SU-DHL-6 (cell line): ENCODE results near the gene PRKN.

Experiments
- H2AFZ ChIP-seq: fragments of 200-600 bp; sonication (generic); 2 replicates; pipeline ENCODE4 v1.6.1; 2014; ENCODE audit warnings: low read depth, mild to moderate bottlenecking, moderate library complexity, mixed read lengths, antibody characterized with exemption, low read length; ENCODE audit not compliant: severe bottlenecking
- H3F3A ChIP-seq: fragments of 200-600 bp; shearing (Covaris generic); 2 replicates; pipeline ENCODE4 v1.6.0; 2016; ENCODE audit warnings: antibody characterized with exemption, mild to moderate bottlenecking; ENCODE audit not compliant: insufficient read depth
- H3K27ac ChIP-seq: fragments of 200-600 bp; sonication (generic); 2 replicates; pipeline ENCODE4 v1.5.1; 2016; ENCODE audit warnings: low read depth, mild to moderate bottlenecking, low read length, moderate library complexity, mixed read lengths
- H3K27me3 ChIP-seq: fragments of 200-600 bp; sonication (generic), shearing (Covaris generic); 2 replicates; pipeline ENCODE4 v1.6.0; 2014; ENCODE audit warnings: mild to moderate bottlenecking, low read length
- H3K36me3 ChIP-seq: fragments of 200-600 bp; sonication (generic); 2 replicates; pipeline ENCODE4 v1.6.1; 2014; ENCODE audit warnings: mild to moderate bottlenecking, low read length, mixed read lengths
- H3K4me2 ChIP-seq: fragments of 300-600, 200-600 bp; shearing (Covaris generic), sonication (generic); 2 replicates; pipeline ENCODE4 v1.6.0; 2014; ENCODE audit warnings: low read length, low read depth, mild to moderate bottlenecking; ENCODE audit not compliant: poor library complexity, severe bottlenecking
- H3K4me3 ChIP-seq: fragments of 200-600 bp; sonication (generic); 2 replicates; pipeline ENCODE4 v1.5.1; 2014; ENCODE audit warnings: antibody characterized with exemption, low read length, mild to moderate bottlenecking, mixed read lengths; ENCODE audit not compliant: insufficient read depth, poor library complexity, severe bottlenecking
- H3K79me2 ChIP-seq: fragments of 200-600 bp; sonication (generic); 2 replicates; pipeline ENCODE4 v1.6.1; 2014; ENCODE audit warnings: mild to moderate bottlenecking, low read length, moderate library complexity; ENCODE audit not compliant: insufficient read depth
- H3K9ac ChIP-seq: fragments of 200-600 bp; sonication (generic); 2 replicates; pipeline ENCODE4 v1.7.0; 2014; ENCODE audit warnings: mild to moderate bottlenecking, low read length
- H3K9me2 ChIP-seq: fragments of 200-600 bp; sonication (generic); replicated peaks from 2 replicates; pipeline ENCODE4 v1.6.1; 2014; ENCODE audit warnings: low read length; ENCODE audit not compliant: insufficient read depth
- H3K9me3 ChIP-seq: fragments of 200-600 bp; sonication (generic); 2 replicates; pipeline ENCODE4 v1.6.1; 2014; ENCODE audit warnings: low read length, mixed read lengths; ENCODE audit not compliant: insufficient read depth
- H4K20me1 ChIP-seq: fragments of 200-600 bp; sonication (generic); 2 replicates; pipeline ENCODE4 v1.6.1; 2014; ENCODE audit warnings: low read depth, mild to moderate bottlenecking, antibody characterized with exemption, low read length, moderate library complexity, mixed read lengths
- EZH2phosphoT487 ChIP-seq: fragments of 200-600 bp; sonication (generic), shearing (Covaris generic); conservative IDR thresholded peaks from 2 replicates; pipeline ENCODE4 v1.6.1; 2018; ENCODE audit warnings: mild to moderate bottlenecking, antibody characterized with exemption, low read length, moderate library complexity, mixed read lengths
- TF ChIP-seq, protein P1 (sequence below): fragments of 200-600 bp; sonication (generic); IDR thresholded peaks from one replicate; pipeline ENCODE4 v1.5.1; 2017; ENCODE audit warnings: antibody characterized with exemption, mild to moderate bottlenecking, low read length, moderate library complexity; ENCODE audit not compliant: insufficient read depth, poor library complexity, severe bottlenecking

The PRKN gene

GRCh38 chr6:162562041-162562440 lies 165.5 kb downstream of the PRKN start:
- no peak overlapping the region for H3K4me2 ChIP-seq
- no peaks in the 10 kb centered on the region for H3F3A ChIP-seq
- no peaks in the 10 kb centered on the region for H4K20me1 ChIP-seq
- H3K27ac ChIP-seq: no peak overlapping the region
- H3K79me2 ChIP-seq: no peaks in the 10 kb centered on the region
- no peak overlapping the region for H2AFZ ChIP-seq
- H3K4me3 ChIP-seq: no peak overlapping the region
- TF ChIP-seq, protein P1, sequence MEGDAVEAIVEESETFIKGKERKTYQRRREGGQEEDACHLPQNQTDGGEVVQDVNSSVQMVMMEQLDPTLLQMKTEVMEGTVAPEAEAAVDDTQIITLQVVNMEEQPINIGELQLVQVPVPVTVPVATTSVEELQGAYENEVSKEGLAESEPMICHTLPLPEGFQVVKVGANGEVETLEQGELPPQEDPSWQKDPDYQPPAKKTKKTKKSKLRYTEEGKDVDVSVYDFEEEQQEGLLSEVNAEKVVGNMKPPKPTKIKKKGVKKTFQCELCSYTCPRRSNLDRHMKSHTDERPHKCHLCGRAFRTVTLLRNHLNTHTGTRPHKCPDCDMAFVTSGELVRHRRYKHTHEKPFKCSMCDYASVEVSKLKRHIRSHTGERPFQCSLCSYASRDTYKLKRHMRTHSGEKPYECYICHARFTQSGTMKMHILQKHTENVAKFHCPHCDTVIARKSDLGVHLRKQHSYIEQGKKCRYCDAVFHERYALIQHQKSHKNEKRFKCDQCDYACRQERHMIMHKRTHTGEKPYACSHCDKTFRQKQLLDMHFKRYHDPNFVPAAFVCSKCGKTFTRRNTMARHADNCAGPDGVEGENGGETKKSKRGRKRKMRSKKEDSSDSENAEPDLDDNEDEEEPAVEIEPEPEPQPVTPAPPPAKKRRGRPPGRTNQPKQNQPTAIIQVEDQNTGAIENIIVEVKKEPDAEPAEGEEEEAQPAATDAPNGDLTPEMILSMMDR: no peak
- TF ChIP-seq EZH2phosphoT487: no peak
- H3K9ac ChIP-seq: no peak overlapping the region
- H3K9me3 ChIP-seq: no peaks in the 10 kb centered on the region
- no peaks in the 10 kb centered on the region for H3K27me3 ChIP-seq
- H3K36me3 ChIP-seq: no peaks in the 10 kb centered on the region
- no peaks in the 10 kb centered on the region for H3K9me2 ChIP-seq

GRCh38 chr6:162560891-162561290 lies 166.7 kb downstream of the PRKN start:
- Histone ChIP-seq H3F3A (no peaks in the 10 kb centered on the region), H3K9ac (no peak overlapping the region), H3K27me3 (no peaks in the 10 kb centered on the region), H3K9me2 (no peaks in the 10 kb centered on the region), H3K4me2 (no peak overlapping the region), H3K36me3 (no peaks in the 10 kb centered on the region), H4K20me1 (no peaks in the 10 kb centered on the region), H3K4me3 (no peak overlapping the region), H3K27ac (no peak overlapping the region), H3K9me3 (no peaks in the 10 kb centered on the region), H2AFZ (no peak overlapping the region), H3K79me2 (no peaks in the 10 kb centered on the region)
- no peak for TF ChIP-seq EZH2phosphoT487
- TF ChIP-seq, protein P1: no peak

- Histone ChIP-seq H3K36me3 (no peaks in the 10 kb centered on the region), H3K9me2 (no peaks in the 10 kb centered on the region), H3K79me2 (no peaks in the 10 kb centered on the region), H3K9me3 (no peaks in the 10 kb centered on the region), H4K20me1 (no peaks in the 10 kb centered on the region), H2AFZ (no peak overlapping the region), H3K9ac (no peak overlapping the region), H3K27ac (no peak overlapping the region), H3K27me3 (no peaks in the 10 kb centered on the region), H3K4me3 (no peak overlapping the region), H3K4me2 (no peak overlapping the region), H3F3A (no peaks in the 10 kb centered on the region)
- TF ChIP-seq, protein P1: no peak
- TF ChIP-seq EZH2phosphoT487: no peak
Measured at GRCh38 chr6:162554531-162554930, 173.0 kb downstream of the PRKN start.
